ENCODE data around the gene TSPO.
"Not testable (repeated sequence)": the region's sequence is repeated elsewhere in the genome, so short reads cannot be mapped to it uniquely, and the experiment has no call there.

DNA sequence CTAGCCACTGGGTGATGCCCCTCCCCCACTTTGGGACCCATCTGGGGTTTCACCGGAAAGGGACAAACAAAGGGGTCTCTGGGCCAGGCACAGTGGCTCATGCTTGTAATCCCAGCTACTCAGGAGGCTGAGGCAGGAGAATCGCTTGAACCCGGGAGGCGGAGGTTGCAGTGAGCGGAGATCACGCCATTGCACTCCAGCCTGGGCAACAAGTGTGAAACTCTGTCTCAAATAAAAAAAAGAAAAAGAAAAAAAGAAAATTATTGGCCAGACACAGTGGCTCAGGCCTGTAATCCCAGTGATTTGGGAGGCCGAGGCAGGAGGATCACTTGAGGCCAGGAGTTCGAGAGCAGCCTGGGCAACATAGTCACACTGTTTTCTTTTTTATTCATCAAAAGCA lies 6.0 kb upstream of the TSPO start:
- TF ChIP-seq, protein P1, sequence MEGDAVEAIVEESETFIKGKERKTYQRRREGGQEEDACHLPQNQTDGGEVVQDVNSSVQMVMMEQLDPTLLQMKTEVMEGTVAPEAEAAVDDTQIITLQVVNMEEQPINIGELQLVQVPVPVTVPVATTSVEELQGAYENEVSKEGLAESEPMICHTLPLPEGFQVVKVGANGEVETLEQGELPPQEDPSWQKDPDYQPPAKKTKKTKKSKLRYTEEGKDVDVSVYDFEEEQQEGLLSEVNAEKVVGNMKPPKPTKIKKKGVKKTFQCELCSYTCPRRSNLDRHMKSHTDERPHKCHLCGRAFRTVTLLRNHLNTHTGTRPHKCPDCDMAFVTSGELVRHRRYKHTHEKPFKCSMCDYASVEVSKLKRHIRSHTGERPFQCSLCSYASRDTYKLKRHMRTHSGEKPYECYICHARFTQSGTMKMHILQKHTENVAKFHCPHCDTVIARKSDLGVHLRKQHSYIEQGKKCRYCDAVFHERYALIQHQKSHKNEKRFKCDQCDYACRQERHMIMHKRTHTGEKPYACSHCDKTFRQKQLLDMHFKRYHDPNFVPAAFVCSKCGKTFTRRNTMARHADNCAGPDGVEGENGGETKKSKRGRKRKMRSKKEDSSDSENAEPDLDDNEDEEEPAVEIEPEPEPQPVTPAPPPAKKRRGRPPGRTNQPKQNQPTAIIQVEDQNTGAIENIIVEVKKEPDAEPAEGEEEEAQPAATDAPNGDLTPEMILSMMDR (conservative IDR thresholded peaks at IDR 0.05; ENCODE audit: low read depth in 2 of 2), result not testable (repeated sequence)
- TF ChIP-seq EZH2 (IDR thresholded peaks at IDR 0.05; ENCODE audit: low read depth, unreplicated experiment); JUNB (IDR thresholded peaks at IDR 0.05; ENCODE audit: unreplicated experiment); STAT1 (IDR thresholded peaks at IDR 0.05; ENCODE audit: unreplicated experiment); POLR2AphosphoS5 (IDR thresholded peaks at IDR 0.05; ENCODE audit: low read depth): not testable (repeated sequence)
